SK-N-SH treated with all-trans-retinoic acid at 6 μM for 48 hours (cell line): Measurements from ENCODE around the gene TMED6.

ENCODE experiments used
- BACH2 ChIP-seq: fragments of 250-450 bp; sonication (Bioruptor Pico); IDR thresholded peaks from 2 replicates; pipeline ENCODE4 v1.9.0; 2021; ENCODE audit warnings: mild to moderate bottlenecking, borderline replicate concordance
- CSRNP3 ChIP-seq: fragments of 250-450 bp; sonication (Bioruptor Pico); IDR thresholded peaks from 2 replicates; pipeline ENCODE4 v1.5.1; 2021; ENCODE audit warnings: mild to moderate bottlenecking, moderate library complexity
- GLIS3 ChIP-seq: fragments of 250-450 bp; sonication (Bioruptor Pico); IDR thresholded peaks from 2 replicates; pipeline ENCODE4 v1.5.0; 2020; ENCODE audit warnings: mild to moderate bottlenecking, moderate library complexity
- PATZ1 ChIP-seq: fragments of 250-450 bp; sonication (Bioruptor Pico); IDR thresholded peaks from 2 replicates; pipeline ENCODE4 v1.8.0; 2020; ENCODE audit warnings: mild to moderate bottlenecking, moderate library complexity, borderline replicate concordance
- POU6F1 ChIP-seq: fragments of 250-450 bp; sonication (Bioruptor Pico); IDR thresholded peaks from 2 replicates; pipeline ENCODE4 v1.8.0; 2021; ENCODE audit warnings: low read depth, mild to moderate bottlenecking, moderate library complexity, borderline replicate concordance
- PPARA ChIP-seq: fragments of 250-450 bp; sonication (Bioruptor Pico); IDR thresholded peaks from 2 replicates; pipeline ENCODE4 v1.5.0; 2020; ENCODE audit warnings: mild to moderate bottlenecking, borderline replicate concordance
- RARB ChIP-seq: fragments of 250-450 bp; sonication (Bioruptor Pico); IDR thresholded peaks from 2 replicates; pipeline ENCODE4 v1.8.0; 2021; ENCODE audit warnings: mild to moderate bottlenecking, moderate library complexity
- SNAI2 ChIP-seq: fragments of 250-450 bp; sonication (Bioruptor Pico); IDR thresholded peaks from 2 replicates; pipeline ENCODE4 v1.5.0; 2020; ENCODE audit warnings: mild to moderate bottlenecking, moderate library complexity
- TCF4 ChIP-seq: fragments of 250-450 bp; sonication (Bioruptor Pico); IDR thresholded peaks from 2 replicates; pipeline ENCODE4 v1.8.0; 2021; ENCODE audit warnings: mild to moderate bottlenecking, moderate library complexity, borderline replicate concordance
- TSHZ2 ChIP-seq: fragments of 250-450 bp; sonication (Bioruptor Pico); IDR thresholded peaks from 2 replicates; pipeline ENCODE4 v1.5.0; 2020; ENCODE audit warnings: mild to moderate bottlenecking, moderate library complexity
- ZC3H10 ChIP-seq: fragments of 250-450 bp; sonication (Bioruptor Pico); IDR thresholded peaks from 2 replicates; pipeline ENCODE4 v1.5.1; 2021; ENCODE audit warnings: mild to moderate bottlenecking, moderate library complexity
- ZFP3 ChIP-seq: fragments of 250-450 bp; sonication (Bioruptor Pico); IDR thresholded peaks from 2 replicates; pipeline ENCODE4 v1.5.0; 2020; ENCODE audit warnings: mild to moderate bottlenecking, moderate library complexity
- ZFP30 ChIP-seq: fragments of 450-650 bp; formaldehyde crosslinking; IDR thresholded peaks from 2 replicates; pipeline ENCODE4 v1.5.0; 2022; ENCODE audit warnings: mild to moderate bottlenecking, moderate library complexity
- ZNF70 ChIP-seq: fragments of 450-650 bp; formaldehyde crosslinking; IDR thresholded peaks from 2 replicates; pipeline ENCODE4 v1.5.0; 2020; ENCODE audit warnings: mild to moderate bottlenecking, moderate library complexity

- TF ChIP-seq SNAI2 (CRISPR knock-in tag) (no peak), CSRNP3 (CRISPR knock-in tag) (no peak), BACH2 (no peak), POU6F1 (CRISPR knock-in tag) (no peak), TCF4 (CRISPR knock-in tag) (no peak), GLIS3 (CRISPR knock-in tag) (no peak), PATZ1 (CRISPR knock-in tag) (no peak), ZC3H10 (CRISPR knock-in tag) (no peak), PPARA (CRISPR knock-in tag) (no peak), TSHZ2 (no peak), ZFP30 (CRISPR knock-in tag) (no peak), RARB (CRISPR knock-in tag) (no peak), ZFP3 (CRISPR knock-in tag) (no peak), ZNF70 (no peak)
These were observed 58.2 kb downstream of the TMED6 start for GRCh38 chr16:69293401-69293800.
